CD8-positive, alpha-beta memory T cell (primary cell): Measurements from ENCODE around the gene SIPA1L3. TPM values are rescaled to one million over a fixed set of nuclear protein-coding genes. Genes with fewer than 3 reads are reported as not detected.

Source experiments
- CTCF ChIA-PET: fragments of 350-600 bp; sonication (Branson Sonifier 250); formaldehyde crosslinking; loops from one replicate; lab custom pipeline; 2021; ENCODE audit warnings: antibody characterized with exemption; lab: Charles Lee
- POLR2A ChIA-PET: fragments of 350-600 bp; sonication (Branson Sonifier 250); formaldehyde crosslinking; loops from one replicate; lab custom pipeline; 2021; ENCODE audit warnings: antibody characterized with exemption; lab: Charles Lee
- DNase-seq, 5 donors: peaks; one replicate each; pipeline versions ENCODE4 v3.0.0 to v3.0.0-alpha.2; 2020 to 2022; ENCODE audit warnings: mixed read lengths in 1 of 5
- H3K27ac ChIP-seq: one replicate; pipeline ENCODE4 v1.7.0; 2013; ENCODE audit warnings: low read depth, mild to moderate bottlenecking, low read length, moderate library complexity
- H3K27me3 ChIP-seq: 2 replicates; pipeline ENCODE4 v1.7.0; 2013; ENCODE audit warnings: low read length, mild to moderate bottlenecking; ENCODE audit not compliant: insufficient read depth, poor library complexity, severe bottlenecking
- H3K36me3 ChIP-seq: 2 replicates; pipeline ENCODE4 v1.7.0; 2013; ENCODE audit warnings: mild to moderate bottlenecking, low read length, moderate library complexity; ENCODE audit not compliant: insufficient read depth
- H3K4me1 ChIP-seq: 2 replicates; pipeline ENCODE4 v1.7.0; 2013; ENCODE audit warnings: mild to moderate bottlenecking, low read length, moderate library complexity; ENCODE audit not compliant: insufficient read depth
- H3K4me3 ChIP-seq: 2 replicates; pipeline ENCODE4 v1.7.0; 2013; ENCODE audit warnings: mild to moderate bottlenecking, low read length
- H3K9me3 ChIP-seq: 2 replicates; pipeline ENCODE4 v1.7.0; 2013; ENCODE audit warnings: mild to moderate bottlenecking, low read length
- H3K27ac Mint-ChIP-seq, 8 donors: one replicate each; pipeline ENCODE4 v1.8.0; 2020 to 2021; ENCODE audit warnings: mixed read lengths in 8 of 8, mild to moderate bottlenecking in 6 of 8, inconsistent platforms in 3 of 8, moderate library complexity in 3 of 8
- H3K27me3 Mint-ChIP-seq, 2 donors: one replicate each; pipeline ENCODE4 v1.8.0; 2020 to 2021; ENCODE audit warnings: mixed read lengths in 2 of 2, mild to moderate bottlenecking in 1 of 2, moderate library complexity in 1 of 2
- H3K36me3 Mint-ChIP-seq, 3 donors: one replicate each; pipeline ENCODE4 v1.8.0; 2020 to 2021; ENCODE audit warnings: mixed read lengths in 3 of 3, inconsistent platforms in 1 of 3, mild to moderate bottlenecking in 1 of 3
- H3K4me1 Mint-ChIP-seq, 3 donors: one replicate each; pipeline ENCODE4 v1.8.0; 2020 to 2021; ENCODE audit warnings: mixed read lengths in 3 of 3, inconsistent platforms in 1 of 3, mild to moderate bottlenecking in 1 of 3
- H3K4me3 Mint-ChIP-seq, 7 donors: one replicate each; pipeline ENCODE4 v1.8.0; 2020 to 2021; ENCODE audit warnings: mixed read lengths in 7 of 7, mild to moderate bottlenecking in 6 of 7, moderate library complexity in 4 of 7, inconsistent platforms in 2 of 7
- H3K9me3 Mint-ChIP-seq, 5 donors: one replicate each; pipeline ENCODE4 v1.8.0; 2020 to 2022; ENCODE audit warnings: mixed read lengths in 5 of 5, mild to moderate bottlenecking in 3 of 5, moderate library complexity in 2 of 5, inconsistent platforms in 1 of 5
- polyA plus RNA-seq: library from polyadenylated mRNA; unstranded; fragments of 300-500 nt; fragmentation: Illumina TruSeq; gene quantifications from one replicate; pipeline ENCODE4 v1.2.3, GENCODE V29; 2021
- total RNA-seq, 2 experiments: library from RNA; stranded (reverse); gene quantifications; one replicate each; pipeline ENCODE4 v1.2.3, GENCODE V29; 2021

SIPA1L3 gene
- total and polyA plus RNA-seq, 3 experiments from 2014 or later, result 5.4 to 14.8 (median 11.5) TPM

DNA sequence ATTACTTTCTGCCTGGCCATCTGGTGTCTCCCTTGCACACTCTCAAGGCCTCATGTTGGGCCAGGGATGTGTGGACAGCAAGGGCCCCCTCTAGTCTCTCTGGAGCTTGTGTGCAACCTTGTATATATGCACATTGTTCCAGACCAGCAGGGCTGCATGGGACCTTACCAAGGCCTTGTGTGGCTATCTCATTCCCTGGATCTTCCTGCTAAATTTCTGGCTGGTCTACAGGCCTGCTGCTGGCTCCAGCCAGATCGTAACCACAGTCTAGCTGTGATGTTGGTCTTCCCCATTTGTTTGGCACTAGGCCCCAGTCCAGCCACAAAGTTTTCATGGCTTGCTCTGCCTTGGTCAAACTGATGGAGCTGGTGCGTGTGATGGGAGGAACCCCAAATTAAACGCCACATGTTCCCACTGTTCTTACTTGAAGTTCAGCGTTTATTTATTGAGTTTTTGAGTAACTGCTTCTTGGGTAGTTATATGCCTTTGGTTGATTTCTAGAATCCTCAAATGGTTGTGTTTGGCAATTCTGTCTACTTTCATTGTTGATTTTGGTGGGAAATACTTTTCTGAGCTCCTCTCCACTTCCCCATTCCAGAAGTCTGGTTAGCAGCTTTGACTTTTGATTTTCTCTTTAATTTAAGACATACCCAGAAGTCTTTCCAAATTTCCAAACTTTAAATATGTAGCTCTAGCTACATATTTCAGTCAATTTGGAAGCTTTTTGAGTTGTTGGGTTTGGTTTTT is 56.4 kb downstream of the SIPA1L3 start:
- no peak overlapping the region for H3K27ac ChIP-seq
- H3K4me3 Mint-ChIP-seq, result no peak overlapping the region
- ChIA-PET POLR2A (no interaction called here), CTCF (no interaction called here)
- no peak overlapping the region for H3K4me3 ChIP-seq
- peaks cover 5 to 64% (median 8%) of the 10 kb centered on the region in 3 donors for H3K36me3 Mint-ChIP-seq
- H3K36me3 ChIP-seq, result no peaks in the 10 kb centered on the region
- H3K27me3 ChIP-seq, result no peaks in the 10 kb centered on the region
- H3K4me1 Mint-ChIP-seq, result peaks cover 0 to 13% (median 10%) of the 10 kb centered on the region in 3 donors
- no peaks in the 10 kb centered on the region for H3K4me1 ChIP-seq
- no peak for DNase-seq
- no peak overlapping the region for H3K27ac Mint-ChIP-seq
- H3K9me3 Mint-ChIP-seq, result peaks cover 10 to 36% (median 15%) of the 10 kb centered on the region in 5 donors
- no peaks in the 10 kb centered on the region for H3K9me3 ChIP-seq
- no peaks in the 10 kb centered on the region for H3K27me3 Mint-ChIP-seq

- Mint-ChIP-seq H3K4me1 (peaks cover 2 to 12% (median 9%) of the 10 kb centered on the region in 3 donors), H3K27me3 (no peaks in the 10 kb centered on the region), H3K4me3 (no peak overlapping the region), H3K27ac (no peak overlapping the region), H3K9me3 (peaks cover 7 to 35% (median 15%) of the 10 kb centered on the region in 5 donors), H3K36me3 (peaks cover 5 to 65% (median 13%) of the 10 kb centered on the region in 3 donors)
- no peaks in the 10 kb centered on the region for H3K4me1 ChIP-seq
- ChIA-PET CTCF (no interaction called here), POLR2A (no interaction called here)
- DNase-seq, result no peak
- no peaks in the 10 kb centered on the region for H3K36me3 ChIP-seq
- no peak overlapping the region for H3K4me3 ChIP-seq
- H3K9me3 ChIP-seq, result no peaks in the 10 kb centered on the region
- no peaks in the 10 kb centered on the region for H3K27me3 ChIP-seq
- no peak overlapping the region for H3K27ac ChIP-seq
Measured at GRCh38 chr19:37964109-37964508, 57.1 kb downstream of the SIPA1L3 start.

- Mint-ChIP-seq H3K9me3 (peaks cover 5 to 39% (median 29%) of the 10 kb centered on the region in 5 donors), H3K4me1 (peaks cover 0 to 6% (median 2%) of the 10 kb centered on the region in 3 donors), H3K27me3 (no peaks in the 10 kb centered on the region), H3K36me3 (peaks cover 14 to 69% (median 17%) of the 10 kb centered on the region in 3 donors), H3K27ac (no peak overlapping the region), H3K4me3 (no peak overlapping the region)
- Histone ChIP-seq H3K4me1 (no peaks in the 10 kb centered on the region), H3K27me3 (no peaks in the 10 kb centered on the region), H3K4me3 (no peak overlapping the region), H3K9me3 (peaks cover 12% of the 10 kb centered on the region), H3K27ac (no peak overlapping the region), H3K36me3 (no peaks in the 10 kb centered on the region)
- ChIA-PET CTCF (no interaction called here), POLR2A (no interaction called here)
- DNase-seq, result no peak
Measured at GRCh38 chr19:37966211-37966661, 59.2 kb downstream of the SIPA1L3 start.

DNA sequence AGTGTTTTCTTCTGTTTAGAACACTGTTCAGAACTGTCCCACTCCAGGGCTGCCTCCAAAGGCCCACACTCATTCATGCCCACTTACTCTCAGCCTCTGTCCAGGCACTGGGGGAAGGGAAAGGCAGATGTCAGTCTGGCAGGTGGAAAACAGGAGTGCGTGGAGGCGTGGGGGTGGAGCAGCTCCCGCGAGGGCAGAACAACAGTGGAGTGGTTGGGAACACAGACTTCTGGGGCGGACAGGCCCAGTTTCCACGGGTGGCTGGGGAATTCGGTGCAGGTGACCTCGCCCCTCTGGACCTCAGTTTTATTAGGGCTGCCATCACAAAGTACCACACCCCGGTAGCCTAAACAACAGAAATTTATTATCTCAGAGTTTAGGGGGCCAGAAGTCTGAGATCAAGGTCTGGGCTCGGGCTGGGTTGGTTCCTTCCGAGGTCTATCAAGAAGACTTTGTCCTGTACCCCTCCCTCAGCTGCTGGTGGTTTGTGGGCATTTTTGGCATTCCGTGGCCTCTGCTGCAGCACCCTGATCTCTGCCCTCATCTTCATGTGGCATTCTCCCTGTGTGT is 59.7 kb downstream of the SIPA1L3 start:
- no peak overlapping the region for H3K27ac Mint-ChIP-seq
- no peak overlapping the region for H3K4me3 ChIP-seq
- ChIA-PET CTCF (no interaction called here), POLR2A (no interaction called here)
- peaks cover 0 to 6% (median 3%) of the 10 kb centered on the region in 3 donors for H3K4me1 Mint-ChIP-seq
- H3K9me3 Mint-ChIP-seq, result peaks cover under 1 to 39% (median 26%) of the 10 kb centered on the region in 5 donors
- H3K9me3 ChIP-seq, result peaks cover 14% of the 10 kb centered on the region
- no peaks in the 10 kb centered on the region for H3K4me1 ChIP-seq
- no peaks in the 10 kb centered on the region for H3K36me3 ChIP-seq
- no peaks in the 10 kb centered on the region for H3K27me3 ChIP-seq
- no peak for DNase-seq
- peaks cover 13 to 68% (median 13%) of the 10 kb centered on the region in 3 donors for H3K36me3 Mint-ChIP-seq
- no peak overlapping the region for H3K27ac ChIP-seq
- H3K4me3 Mint-ChIP-seq, result no peak overlapping the region
- H3K27me3 Mint-ChIP-seq, result no peaks in the 10 kb centered on the region

GRCh38 chr19:37969695-37970094 is 62.7 kb downstream of the SIPA1L3 start:
- Mint-ChIP-seq H3K4me3 (no peak overlapping the region), H3K27me3 (no peaks in the 10 kb centered on the region), H3K9me3 (peaks cover 0 to 42% (median 22%) of the 10 kb centered on the region in 5 donors), H3K4me1 (peaks cover 0 to 4% (median 3%) of the 10 kb centered on the region in 3 donors), H3K27ac (no peak overlapping the region), H3K36me3 (peaks cover 15 to 69% (median 23%) of the 10 kb centered on the region in 3 donors)
- Histone ChIP-seq H3K36me3 (no peaks in the 10 kb centered on the region), H3K27ac (no peak overlapping the region), H3K4me1 (no peaks in the 10 kb centered on the region), H3K9me3 (peaks cover 14% of the 10 kb centered on the region), H3K27me3 (no peaks in the 10 kb centered on the region), H3K4me3 (no peak overlapping the region)
- ChIA-PET CTCF (interaction anchor here (1.0 kb wide), 1 partner anchor 14 kb away, joined by 3 read pairs; no protein-coding TSS in a partner anchor), POLR2A (no interaction called here)
- no peak for DNase-seq

GRCh38 chr19:37970699-37971098 is 63.7 kb downstream of the SIPA1L3 start:
- Histone ChIP-seq H3K36me3 (no peaks in the 10 kb centered on the region), H3K4me1 (no peaks in the 10 kb centered on the region), H3K4me3 (no peak overlapping the region), H3K27ac (no peak overlapping the region), H3K9me3 (peaks cover 14% of the 10 kb centered on the region), H3K27me3 (no peaks in the 10 kb centered on the region)
- no peak overlapping the region for H3K4me3 Mint-ChIP-seq
- CTCF ChIA-PET, result interaction anchor here (1.0 kb wide), 1 partner anchor 13 kb away, joined by 3 read pairs; no protein-coding TSS in a partner anchor
- DNase-seq, result no peak
- no peaks in the 10 kb centered on the region for H3K27me3 Mint-ChIP-seq
- POLR2A ChIA-PET, result no interaction called here
- peaks cover 0 to 4% (median 3%) of the 10 kb centered on the region in 3 donors for H3K4me1 Mint-ChIP-seq
- peaks cover 16 to 68% (median 23%) of the 10 kb centered on the region in 3 donors for H3K36me3 Mint-ChIP-seq
- no peak overlapping the region for H3K27ac Mint-ChIP-seq
- peaks cover 0 to 42% (median 24%) of the 10 kb centered on the region in 5 donors for H3K9me3 Mint-ChIP-seq

GRCh38 chr19:37972803-37973202 is 65.8 kb downstream of the SIPA1L3 start:
- H3K9me3 ChIP-seq, result peaks cover 14% of the 10 kb centered on the region
- POLR2A ChIA-PET, result no interaction called here
- Mint-ChIP-seq H3K4me1 (peaks cover 0 to 4% (median 3%) of the 10 kb centered on the region in 3 donors), H3K27me3 (no peaks in the 10 kb centered on the region), H3K9me3 (peaks cover 0 to 38% (median 24%) of the 10 kb centered on the region in 5 donors), H3K4me3 (no peak overlapping the region), H3K27ac (no peak overlapping the region), H3K36me3 (peaks cover 18 to 51% (median 21%) of the 10 kb centered on the region in 3 donors)
- H3K36me3 ChIP-seq, result no peaks in the 10 kb centered on the region
- H3K27me3 ChIP-seq, result no peaks in the 10 kb centered on the region
- no peak overlapping the region for H3K27ac ChIP-seq
- H3K4me3 ChIP-seq, result no peak overlapping the region
- H3K4me1 ChIP-seq, result no peaks in the 10 kb centered on the region
- DNase-seq, result no peak
- CTCF ChIA-PET, result no interaction called here

DNA sequence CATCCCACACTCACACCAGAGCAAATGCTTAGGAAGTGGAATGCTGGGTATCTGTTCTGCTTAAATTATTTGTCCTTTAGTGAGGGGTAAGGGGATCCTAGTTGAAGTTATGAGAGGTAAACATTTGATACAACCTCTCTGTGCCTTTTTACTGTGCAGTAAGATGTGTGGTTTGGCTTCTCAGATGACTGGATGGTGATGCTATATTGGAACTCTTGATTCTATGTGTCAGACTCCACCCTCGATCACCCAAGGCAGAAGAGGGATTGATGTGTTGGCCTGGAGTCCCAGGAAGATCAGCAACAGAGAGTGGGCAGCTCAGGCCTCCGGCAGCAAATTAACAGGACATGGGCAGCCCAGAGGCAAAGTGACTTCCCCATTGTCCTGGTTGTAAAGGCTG is 66.7 kb downstream of the SIPA1L3 start:
- CTCF ChIA-PET, result interaction anchor here (1.0 kb wide), 1 partner anchor 13 kb away, joined by 3 read pairs; no protein-coding TSS in a partner anchor
- peaks cover 0 to 4% (median 1%) of the 10 kb centered on the region in 3 donors for H3K4me1 Mint-ChIP-seq
- no peak overlapping the region for H3K4me3 Mint-ChIP-seq
- no peaks in the 10 kb centered on the region for H3K27me3 Mint-ChIP-seq
- H3K36me3 Mint-ChIP-seq, result peaks cover 18 to 43% (median 19%) of the 10 kb centered on the region in 3 donors
- Histone ChIP-seq H3K4me3 (no peak overlapping the region), H3K36me3 (no peaks in the 10 kb centered on the region), H3K27ac (no peak overlapping the region), H3K27me3 (no peaks in the 10 kb centered on the region), H3K4me1 (no peaks in the 10 kb centered on the region), H3K9me3 (peaks cover 14% of the 10 kb centered on the region)
- POLR2A ChIA-PET, result no interaction called here
- H3K9me3 Mint-ChIP-seq, result peaks cover 0 to 33% (median 24%) of the 10 kb centered on the region in 5 donors
- H3K27ac Mint-ChIP-seq, result peak overlapping the region in 1 of 8 donors; percentile 12
- no peak for DNase-seq
